Measurements from ENCODE around the gene C3orf18. TPM values are rescaled to one million over a fixed set of nuclear protein-coding genes. Genes with fewer than 3 reads are reported as not detected.

The C3orf18 gene
- total and polyA plus RNA-seq, 9 of the 15 experiments (the other 6 are each of a cell fraction or from before 2014, with no cell fraction given): 0.01 to 2.3 (median 0.94) TPM

GRCh38 chr3:50610181-50610971, 42.8 kb upstream of the C3orf18 start (continued):
- TF ChIP-seq CEBPG (CRISPR knock-in tag; IDR thresholded peaks at IDR 0.05): no peak
- no peak for TF ChIP-seq CEBPG (tag; conservative IDR thresholded peaks at IDR 0.05 in 1 of 2, IDR thresholded peaks at IDR 0.05 in 1 of 2)
- TF ChIP-seq CGGBP1 (CRISPR knock-in tag; IDR thresholded peaks at IDR 0.05): no peak
- no peak for TF ChIP-seq ZNF197 (CRISPR knock-in tag; IDR thresholded peaks at IDR 0.05; ENCODE audit: low read depth)
- TF ChIP-seq, protein P1, sequence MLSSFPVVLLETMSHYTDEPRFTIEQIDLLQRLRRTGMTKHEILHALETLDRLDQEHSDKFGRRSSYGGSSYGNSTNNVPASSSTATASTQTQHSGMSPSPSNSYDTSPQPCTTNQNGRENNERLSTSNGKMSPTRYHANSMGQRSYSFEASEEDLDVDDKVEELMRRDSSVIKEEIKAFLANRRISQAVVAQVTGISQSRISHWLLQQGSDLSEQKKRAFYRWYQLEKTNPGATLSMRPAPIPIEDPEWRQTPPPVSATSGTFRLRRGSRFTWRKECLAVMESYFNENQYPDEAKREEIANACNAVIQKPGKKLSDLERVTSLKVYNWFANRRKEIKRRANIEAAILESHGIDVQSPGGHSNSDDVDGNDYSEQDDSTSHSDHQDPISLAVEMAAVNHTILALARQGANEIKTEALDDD (IDR thresholded peaks at IDR 0.05): no peak
- no peak for TF ChIP-seq NCOA6 (IDR thresholded peaks at IDR 0.05)
- TF ChIP-seq, protein P2, sequence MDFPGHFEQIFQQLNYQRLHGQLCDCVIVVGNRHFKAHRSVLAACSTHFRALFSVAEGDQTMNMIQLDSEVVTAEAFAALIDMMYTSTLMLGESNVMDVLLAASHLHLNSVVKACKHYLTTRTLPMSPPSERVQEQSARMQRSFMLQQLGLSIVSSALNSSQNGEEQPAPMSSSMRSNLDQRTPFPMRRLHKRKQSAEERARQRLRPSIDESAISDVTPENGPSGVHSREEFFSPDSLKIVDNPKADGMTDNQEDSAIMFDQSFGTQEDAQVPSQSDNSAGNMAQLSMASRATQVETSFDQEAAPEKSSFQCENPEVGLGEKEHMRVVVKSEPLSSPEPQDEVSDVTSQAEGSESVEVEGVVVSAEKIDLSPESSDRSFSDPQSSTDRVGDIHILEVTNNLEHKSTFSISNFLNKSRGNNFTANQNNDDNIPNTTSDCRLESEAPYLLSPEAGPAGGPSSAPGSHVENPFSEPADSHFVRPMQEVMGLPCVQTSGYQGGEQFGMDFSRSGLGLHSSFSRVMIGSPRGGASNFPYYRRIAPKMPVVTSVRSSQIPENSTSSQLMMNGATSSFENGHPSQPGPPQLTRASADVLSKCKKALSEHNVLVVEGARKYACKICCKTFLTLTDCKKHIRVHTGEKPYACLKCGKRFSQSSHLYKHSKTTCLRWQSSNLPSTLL (IDR thresholded peaks at IDR 0.05): no peak
- no peak for TF ChIP-seq FOXA1 (IDR thresholded peaks at IDR 0.05; ENCODE audit: borderline replicate concordance)
- peak; percentile 61 for TF ChIP-seq KDM5B (IDR thresholded peaks at IDR 0.05; ENCODE audit: insufficient replicate concordance, low read depth, low read length)
- TF ChIP-seq, protein P3, sequence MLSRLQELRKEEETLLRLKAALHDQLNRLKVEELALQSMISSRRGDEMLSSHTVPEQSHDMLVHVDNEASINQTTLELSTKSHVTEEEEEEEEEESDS (CRISPR knock-in tag; IDR thresholded peaks at IDR 0.05): no peak
- no peak for TF ChIP-seq MTA3 (IDR thresholded peaks at IDR 0.05; ENCODE audit: borderline replicate concordance)
- no peak for TF ChIP-seq SMAD4 (CRISPR knock-in tag; conservative IDR thresholded peaks at IDR 0.05)
- peak; percentile 89 for TF ChIP-seq NFIX (CRISPR knock-in tag; IDR thresholded peaks at IDR 0.05; ENCODE audit: low read depth)
- TF ChIP-seq, protein P4, sequence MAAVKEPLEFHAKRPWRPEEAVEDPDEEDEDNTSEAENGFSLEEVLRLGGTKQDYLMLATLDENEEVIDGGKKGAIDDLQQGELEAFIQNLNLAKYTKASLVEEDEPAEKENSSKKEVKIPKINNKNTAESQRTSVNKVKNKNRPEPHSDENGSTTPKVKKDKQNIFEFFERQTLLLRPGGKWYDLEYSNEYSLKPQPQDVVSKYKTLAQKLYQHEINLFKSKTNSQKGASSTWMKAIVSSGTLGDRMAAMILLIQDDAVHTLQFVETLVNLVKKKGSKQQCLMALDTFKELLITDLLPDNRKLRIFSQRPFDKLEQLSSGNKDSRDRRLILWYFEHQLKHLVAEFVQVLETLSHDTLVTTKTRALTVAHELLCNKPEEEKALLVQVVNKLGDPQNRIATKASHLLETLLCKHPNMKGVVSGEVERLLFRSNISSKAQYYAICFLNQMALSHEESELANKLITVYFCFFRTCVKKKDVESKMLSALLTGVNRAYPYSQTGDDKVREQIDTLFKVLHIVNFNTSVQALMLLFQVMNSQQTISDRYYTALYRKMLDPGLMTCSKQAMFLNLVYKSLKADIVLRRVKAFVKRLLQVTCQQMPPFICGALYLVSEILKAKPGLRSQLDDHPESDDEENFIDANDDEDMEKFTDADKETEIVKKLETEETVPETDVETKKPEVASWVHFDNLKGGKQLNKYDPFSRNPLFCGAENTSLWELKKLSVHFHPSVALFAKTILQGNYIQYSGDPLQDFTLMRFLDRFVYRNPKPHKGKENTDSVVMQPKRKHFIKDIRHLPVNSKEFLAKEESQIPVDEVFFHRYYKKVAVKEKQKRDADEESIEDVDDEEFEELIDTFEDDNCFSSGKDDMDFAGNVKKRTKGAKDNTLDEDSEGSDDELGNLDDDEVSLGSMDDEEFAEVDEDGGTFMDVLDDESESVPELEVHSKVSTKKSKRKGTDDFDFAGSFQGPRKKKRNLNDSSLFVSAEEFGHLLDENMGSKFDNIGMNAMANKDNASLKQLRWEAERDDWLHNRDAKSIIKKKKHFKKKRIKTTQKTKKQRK (IDR thresholded peaks at IDR 0.05; ENCODE audit: borderline replicate concordance, low read depth, low read length): no peak
- TF ChIP-seq, protein P5, sequence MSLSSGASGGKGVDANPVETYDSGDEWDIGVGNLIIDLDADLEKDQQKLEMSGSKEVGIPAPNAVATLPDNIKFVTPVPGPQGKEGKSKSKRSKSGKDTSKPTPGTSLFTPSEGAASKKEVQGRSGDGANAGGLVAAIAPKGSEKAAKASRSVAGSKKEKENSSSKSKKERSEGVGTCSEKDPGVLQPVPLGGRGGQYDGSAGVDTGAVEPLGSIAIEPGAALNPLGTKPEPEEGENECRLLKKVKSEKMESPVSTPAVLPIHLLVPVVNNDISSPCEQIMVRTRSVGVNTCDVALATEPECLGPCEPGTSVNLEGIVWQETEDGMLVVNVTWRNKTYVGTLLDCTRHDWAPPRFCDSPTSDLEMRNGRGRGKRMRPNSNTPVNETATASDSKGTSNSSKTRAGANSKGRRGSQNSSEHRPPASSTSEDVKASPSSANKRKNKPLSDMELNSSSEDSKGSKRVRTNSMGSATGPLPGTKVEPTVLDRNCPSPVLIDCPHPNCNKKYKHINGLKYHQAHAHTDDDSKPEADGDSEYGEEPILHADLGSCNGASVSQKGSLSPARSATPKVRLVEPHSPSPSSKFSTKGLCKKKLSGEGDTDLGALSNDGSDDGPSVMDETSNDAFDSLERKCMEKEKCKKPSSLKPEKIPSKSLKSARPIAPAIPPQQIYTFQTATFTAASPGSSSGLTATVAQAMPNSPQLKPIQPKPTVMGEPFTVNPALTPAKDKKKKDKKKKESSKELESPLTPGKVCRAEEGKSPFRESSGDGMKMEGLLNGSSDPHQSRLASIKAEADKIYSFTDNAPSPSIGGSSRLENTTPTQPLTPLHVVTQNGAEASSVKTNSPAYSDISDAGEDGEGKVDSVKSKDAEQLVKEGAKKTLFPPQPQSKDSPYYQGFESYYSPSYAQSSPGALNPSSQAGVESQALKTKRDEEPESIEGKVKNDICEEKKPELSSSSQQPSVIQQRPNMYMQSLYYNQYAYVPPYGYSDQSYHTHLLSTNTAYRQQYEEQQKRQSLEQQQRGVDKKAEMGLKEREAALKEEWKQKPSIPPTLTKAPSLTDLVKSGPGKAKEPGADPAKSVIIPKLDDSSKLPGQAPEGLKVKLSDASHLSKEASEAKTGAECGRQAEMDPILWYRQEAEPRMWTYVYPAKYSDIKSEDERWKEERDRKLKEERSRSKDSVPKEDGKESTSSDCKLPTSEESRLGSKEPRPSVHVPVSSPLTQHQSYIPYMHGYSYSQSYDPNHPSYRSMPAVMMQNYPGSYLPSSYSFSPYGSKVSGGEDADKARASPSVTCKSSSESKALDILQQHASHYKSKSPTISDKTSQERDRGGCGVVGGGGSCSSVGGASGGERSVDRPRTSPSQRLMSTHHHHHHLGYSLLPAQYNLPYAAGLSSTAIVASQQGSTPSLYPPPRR (CRISPR knock-in tag; IDR thresholded peaks at IDR 0.05; ENCODE audit: borderline replicate concordance): no peak
